ENCODE data around the gene TMEM158.

The TMEM158 gene

DNA sequence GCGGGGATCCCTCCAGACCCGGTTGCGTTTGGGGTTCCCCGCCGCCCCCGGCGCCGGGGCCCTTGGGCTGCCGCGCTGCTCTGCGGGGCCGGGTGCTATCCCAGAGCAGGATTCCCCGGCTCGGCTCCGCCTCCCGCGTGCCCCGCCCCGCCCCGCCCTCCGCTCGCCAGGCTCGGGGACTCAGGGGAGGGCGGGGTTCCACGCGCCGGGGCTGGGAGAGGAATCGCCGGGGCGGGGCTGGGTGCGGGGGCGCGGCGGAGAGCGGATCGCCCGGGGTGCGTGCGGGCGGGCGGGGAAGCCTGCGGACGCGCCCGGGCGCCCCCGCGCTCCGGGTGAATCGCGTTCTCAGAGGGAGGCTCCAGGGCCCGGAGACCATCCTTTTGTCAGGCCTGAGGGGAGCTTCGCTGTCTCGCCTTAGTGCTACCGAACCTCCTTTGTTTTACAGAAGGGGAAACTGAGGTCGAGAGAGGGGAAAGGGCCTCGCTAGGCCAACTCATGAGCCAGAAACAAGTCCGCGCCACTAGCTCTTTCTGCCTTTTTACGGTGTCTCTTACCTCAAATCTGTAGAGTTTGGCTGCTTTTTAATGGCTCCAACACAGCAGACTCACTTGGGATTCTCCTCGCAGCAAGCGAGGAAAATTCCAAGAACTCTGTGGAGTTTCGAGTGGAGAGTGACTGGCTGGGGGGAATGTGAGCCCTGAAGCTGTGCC lies at the start of gene TMEM158:
Gene TMEM158, minus strand, starts transcription at position 82 of the 710 bp plus-strand sequence. CDS start 260 bp downstream, outside the sequence.
- DNase-seq (ENCODE audit: low read depth in 3 of 3) = peak; percentile 57 to 75 (median 59)

- no peak for DNase-seq (ENCODE audit: low read depth in 3 of 3)
Measured at GRCh38 chr3:45275006-45275704, 49.1 kb upstream of the TMEM158 start.

DNA sequence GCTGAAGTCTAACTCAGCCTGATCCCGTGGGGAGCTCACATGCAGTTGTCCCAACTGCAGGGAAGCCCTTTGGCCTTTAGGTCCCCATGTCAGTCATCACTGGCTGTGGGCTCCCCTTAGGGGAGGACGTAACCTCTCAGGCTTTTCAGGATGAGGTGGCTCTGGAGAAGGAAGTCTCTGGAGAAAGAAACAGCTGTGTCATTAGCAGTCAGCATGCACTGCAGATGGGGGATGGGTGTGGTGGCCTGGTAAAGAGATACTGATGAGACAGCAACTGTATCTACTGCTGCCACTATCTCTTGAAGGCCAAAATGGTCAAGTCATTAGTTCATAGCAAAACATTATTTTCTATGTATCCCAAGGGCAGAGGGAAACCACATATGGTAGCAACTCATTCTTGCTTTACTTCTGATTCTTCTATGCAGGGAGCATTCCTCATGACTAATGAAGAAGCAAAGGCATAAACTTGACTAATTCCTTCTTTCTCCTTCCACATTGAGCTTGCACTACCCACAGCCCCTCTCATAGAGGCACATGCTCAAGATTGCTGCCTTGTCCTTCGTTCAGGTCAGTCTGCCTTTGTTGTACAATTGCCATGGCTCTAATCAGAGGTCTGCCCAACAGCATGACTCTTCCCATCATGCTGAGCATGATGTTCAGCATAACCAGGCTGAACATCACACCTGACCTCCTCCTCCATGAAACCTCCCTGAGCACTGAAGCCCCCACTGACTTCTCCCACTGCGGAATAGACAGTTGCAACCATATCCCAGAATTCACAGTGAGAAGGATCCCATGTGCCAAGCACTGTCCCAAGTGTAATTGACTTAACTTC lies 47.8 kb upstream of the TMEM158 start:
- no peak for DNase-seq (ENCODE audit: low read depth in 3 of 3)

DNA sequence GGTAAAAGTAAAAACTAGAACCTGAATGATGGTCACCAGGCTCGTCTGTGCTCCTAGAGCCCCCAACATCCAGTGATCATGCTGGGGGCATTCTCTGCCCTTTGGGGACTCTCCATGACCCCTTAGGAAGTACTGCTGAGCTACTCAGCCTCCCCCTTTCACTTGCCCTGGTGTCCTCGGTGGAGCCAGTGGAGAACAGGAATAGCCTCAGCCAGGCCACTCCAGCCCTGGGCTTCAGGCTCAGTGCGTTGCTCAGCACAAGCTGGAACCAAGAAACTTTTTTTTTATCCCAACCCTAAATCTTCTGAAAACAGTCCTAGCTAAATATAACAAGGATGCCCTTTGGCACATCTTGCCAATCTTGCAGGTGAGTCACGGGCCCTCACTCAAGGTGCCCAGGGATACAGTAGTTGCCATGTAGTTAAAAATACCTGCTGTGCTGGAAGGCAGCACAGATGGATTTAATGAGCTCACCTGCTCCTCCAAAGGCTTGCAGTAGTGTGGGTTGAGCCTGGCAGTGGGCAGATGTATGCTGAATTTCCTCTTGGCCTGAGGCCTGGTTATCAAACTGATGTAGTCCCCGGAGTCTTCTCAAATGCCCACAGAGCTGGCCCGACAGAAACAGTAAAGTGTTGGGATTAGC lies 46.9 kb upstream of the TMEM158 start:
- no peak for DNase-seq (ENCODE audit: low read depth in 3 of 3)

DNA sequence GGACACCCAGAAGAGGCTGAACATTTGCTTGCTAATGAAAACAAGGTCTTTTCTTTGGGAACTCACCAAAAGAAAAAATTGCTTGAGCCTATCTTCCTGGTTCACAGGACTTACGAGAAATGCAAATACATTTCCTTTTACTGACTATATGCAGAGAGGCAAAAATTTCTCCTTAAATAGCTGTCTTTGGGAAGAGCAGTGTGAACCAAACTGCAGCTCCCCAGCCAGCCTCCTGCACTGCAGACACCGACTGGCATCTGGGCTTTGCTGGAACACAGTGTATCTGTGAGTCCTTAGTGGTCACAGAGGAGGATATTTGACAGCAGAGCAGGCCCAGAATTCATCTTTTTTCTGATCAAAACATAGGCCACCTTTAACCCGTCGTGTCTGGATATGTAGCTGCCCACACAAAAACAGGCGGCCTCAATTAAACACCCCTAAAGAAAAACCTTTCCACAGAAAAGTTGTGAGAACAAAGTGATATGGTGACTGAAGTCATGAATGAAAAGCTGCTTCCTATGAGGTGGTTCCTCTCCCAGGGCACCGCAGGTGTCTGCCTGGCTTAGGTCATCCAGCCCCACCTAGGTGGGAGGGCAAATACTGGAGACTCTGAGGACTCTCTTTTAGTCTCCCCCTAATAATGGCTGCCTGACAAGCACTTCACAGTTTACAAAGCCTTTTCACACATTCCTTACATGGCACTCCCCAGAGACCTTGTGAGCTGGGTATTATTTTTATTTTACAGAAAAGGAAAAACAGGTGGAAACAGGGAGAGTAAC lies 46.1 kb upstream of the TMEM158 start:
- DNase-seq (ENCODE audit: low read depth in 3 of 3) = no peak

- no peak for DNase-seq (ENCODE audit: low read depth in 3 of 3)
Measured at GRCh38 chr3:45269952-45270351, 43.9 kb upstream of the TMEM158 start.

- DNase-seq (ENCODE audit: low read depth in 3 of 3) = no peak
Measured at GRCh38 chr3:45267097-45267496, 41.0 kb upstream of the TMEM158 start.

DNA sequence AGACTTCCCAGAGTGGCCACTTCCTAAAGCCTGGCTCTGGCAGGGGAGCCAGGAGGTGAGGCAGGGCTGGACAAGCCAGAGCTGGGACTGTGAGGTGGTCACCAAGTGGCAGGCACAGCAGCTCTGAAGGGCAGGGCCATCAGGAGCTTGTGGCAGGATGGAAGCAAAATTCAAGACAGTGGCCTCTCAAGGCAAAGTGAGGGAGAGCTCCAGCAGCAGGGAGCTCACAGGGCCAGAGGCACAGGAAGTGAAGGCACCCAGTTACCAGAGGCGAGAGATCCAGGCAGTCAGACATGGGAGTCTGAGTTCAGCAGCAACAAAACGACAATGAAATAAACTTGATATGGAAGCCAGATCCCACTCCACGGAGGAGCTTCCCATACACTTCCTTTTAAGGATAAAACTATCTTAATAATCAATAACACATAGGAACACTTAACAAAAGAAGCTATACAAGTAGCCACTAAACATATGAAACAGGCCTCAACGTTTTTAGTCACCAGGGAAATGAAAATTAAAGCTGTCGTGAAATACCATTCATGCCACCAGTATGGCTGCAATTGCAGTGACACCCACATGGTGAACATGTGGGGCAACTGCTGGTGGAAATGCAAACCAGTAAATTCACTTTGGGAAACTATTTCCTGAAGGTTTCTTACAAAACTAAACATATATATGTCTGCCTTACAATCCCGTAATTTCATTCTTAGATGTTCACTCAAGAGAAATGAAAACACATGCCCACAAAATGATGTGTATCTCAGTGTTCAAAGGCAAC lies 35.4 kb upstream of the TMEM158 start:
- no peak for DNase-seq (ENCODE audit: low read depth in 3 of 3)

GRCh38 chr3:45259133-45259532 lies 33.0 kb upstream of the TMEM158 start:
- DNase-seq (ENCODE audit: low read depth in 3 of 3) = no peak

- no peak for DNase-seq (ENCODE audit: low read depth in 3 of 3)
Measured at GRCh38 chr3:45258317-45258716, 32.2 kb upstream of the TMEM158 start.

- no peak for DNase-seq (ENCODE audit: low read depth in 3 of 3)
Measured at GRCh38 chr3:45253316-45253715, 27.2 kb upstream of the TMEM158 start.

DNA sequence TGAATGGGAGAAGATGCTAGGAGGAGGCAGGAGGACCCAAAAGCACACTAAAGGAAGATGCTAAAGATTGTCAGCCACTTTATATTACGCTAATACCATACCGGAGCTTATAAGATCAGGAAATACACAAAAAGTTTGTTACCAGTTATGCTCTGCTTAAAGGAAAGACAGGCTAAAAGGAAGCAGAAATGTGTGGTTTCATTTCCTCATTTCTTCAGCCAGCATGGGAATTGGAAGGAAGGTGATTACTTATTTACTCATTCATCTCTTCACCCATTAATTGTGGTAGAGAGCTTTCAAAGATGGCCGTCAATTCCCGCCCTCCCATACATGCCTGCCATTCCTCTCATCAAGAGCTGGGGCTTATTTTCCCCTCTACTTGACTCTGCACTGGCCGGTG lies 26.7 kb upstream of the TMEM158 start:
- no peak for DNase-seq (ENCODE audit: low read depth in 3 of 3)

DNA sequence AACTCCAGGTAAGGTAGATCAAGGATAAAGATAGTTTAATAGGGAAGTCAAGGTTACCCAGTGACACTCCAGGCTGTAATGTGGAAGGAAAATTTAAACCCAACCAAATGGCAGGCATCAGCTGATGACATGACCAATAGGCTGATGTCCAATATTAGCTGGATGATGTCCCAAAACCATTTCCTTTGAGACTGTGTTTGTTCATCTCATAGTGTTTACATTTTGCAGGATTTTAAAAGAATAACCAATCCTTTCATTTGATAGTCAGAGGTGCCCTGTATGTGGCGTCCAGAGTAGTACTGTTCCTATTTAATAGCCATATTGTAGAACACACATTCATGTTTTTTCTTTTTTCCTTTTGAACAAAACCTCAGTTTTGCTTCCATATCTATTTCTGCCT lies 23.3 kb upstream of the TMEM158 start:
- DNase-seq (ENCODE audit: low read depth in 3 of 3) = no peak

- DNase-seq (ENCODE audit: low read depth in 3 of 3) = no peak
Measured at GRCh38 chr3:45246241-45246640, 20.2 kb upstream of the TMEM158 start.

- no peak for DNase-seq (ENCODE audit: low read depth in 3 of 3)
Measured at GRCh38 chr3:45244356-45244755, 18.3 kb upstream of the TMEM158 start.

DNA sequence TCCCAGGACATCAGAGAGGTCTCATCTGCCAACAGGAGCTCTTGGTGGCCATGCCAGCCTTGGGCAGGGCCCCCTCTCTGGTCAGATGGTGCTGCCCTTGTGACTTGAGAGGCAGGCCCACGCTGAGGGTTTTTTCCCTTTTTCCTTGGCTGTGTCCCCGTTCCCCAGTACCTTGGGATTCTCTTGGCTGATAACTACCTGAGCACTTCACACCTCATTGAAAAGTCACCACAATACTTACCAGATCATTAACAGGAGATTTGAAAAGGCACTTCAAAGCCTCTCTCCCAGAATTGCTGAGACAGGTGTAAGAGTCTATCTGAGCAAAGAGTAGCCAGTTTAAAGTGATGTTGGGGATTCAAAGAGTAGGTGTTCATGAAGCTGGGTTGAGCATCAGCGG lies 15.1 kb upstream of the TMEM158 start:
- DNase-seq (ENCODE audit: low read depth in 3 of 3) = no peak

DNA sequence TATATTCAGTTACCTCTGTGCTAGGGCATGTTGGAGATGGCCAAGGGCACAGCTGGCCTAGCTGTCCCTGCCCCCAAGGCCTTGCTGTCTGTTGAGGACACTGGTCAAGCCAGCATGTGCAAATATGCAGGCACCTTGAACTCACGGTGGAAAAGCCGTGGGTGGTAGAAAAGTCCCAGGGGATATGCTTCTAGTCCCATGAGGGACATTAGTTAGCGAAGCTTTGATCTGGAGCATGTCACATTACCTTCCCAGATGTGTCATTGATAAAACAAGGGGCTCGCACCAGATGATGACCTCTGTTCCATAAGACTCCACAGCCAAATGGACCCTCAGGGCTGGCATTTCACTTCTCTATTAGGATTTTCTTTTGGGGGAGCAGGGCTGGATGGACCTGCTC lies 14.2 kb upstream of the TMEM158 start:
- no peak for DNase-seq (ENCODE audit: low read depth in 3 of 3)

DNA sequence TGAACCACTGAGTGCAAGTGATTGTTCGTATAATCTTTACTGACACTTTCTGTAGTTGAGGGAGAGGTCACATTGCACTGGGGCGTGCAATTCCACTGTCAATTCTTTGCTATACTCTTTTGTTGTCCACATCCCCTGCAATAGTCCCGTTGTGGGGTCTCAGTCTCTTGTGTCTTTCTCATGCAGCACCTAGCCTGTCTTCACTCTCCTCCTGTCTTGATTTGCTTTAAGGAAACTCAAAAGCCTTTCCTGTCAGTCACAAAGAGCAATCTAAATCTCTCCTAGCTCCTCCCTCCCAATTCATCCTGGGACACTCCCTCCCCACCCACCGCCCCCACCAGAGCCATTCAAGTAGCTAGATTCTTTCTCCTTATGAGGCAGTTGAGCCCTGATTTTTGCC lies 13.2 kb upstream of the TMEM158 start:
- no peak for DNase-seq (ENCODE audit: low read depth in 3 of 3)

DNA sequence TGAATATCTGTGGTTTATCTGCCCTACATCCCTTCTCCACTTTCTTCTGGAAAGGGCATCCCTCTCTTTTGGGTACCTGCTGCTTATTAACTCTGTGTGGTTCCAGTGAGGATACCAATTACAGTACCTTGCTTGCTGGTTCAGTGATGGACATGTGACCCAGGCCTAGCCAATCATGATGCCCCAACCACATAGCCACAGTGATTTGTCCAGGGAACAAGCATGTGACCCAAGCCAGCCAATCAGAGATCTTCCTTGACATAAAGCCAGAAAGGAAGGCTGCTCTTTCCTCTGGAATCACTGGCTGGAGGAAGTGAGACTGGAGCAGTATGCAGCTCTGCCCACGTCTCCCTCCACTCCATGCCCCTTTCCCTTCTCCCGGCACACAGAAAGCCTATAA lies 10.9 kb upstream of the TMEM158 start:
- DNase-seq (ENCODE audit: low read depth in 3 of 3) = no peak

GRCh38 chr3:45235409-45235808 lies 9.3 kb upstream of the TMEM158 start:
- DNase-seq (ENCODE audit: low read depth in 3 of 3) = no peak

DNA sequence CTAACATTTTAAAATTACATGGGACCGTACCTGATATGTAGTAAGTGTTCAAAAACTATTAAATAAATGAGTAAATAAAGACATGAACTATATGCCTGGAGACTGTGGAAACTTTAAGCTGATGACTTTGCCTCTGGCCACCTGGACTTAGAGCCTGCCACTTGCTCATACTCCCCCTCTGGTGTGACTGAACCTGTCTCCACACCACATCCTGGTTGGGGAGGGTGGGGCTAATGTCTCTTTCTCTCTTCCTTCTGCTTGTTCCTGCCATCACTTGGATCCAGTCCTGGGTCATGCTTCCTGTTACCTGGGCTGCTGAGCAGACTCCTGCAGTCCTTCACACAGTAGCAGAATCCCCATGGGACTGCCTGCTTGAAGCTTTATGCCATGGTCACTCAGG lies 8.2 kb upstream of the TMEM158 start:
- no peak for DNase-seq (ENCODE audit: low read depth in 3 of 3)
